Bronchus fibroblast of lung (primary cell): ENCODE measurements around the gene RPS6KA2. TPM values are rescaled to one million over a fixed set of nuclear protein-coding genes. Genes with fewer than 3 reads are reported as not detected.

ENCODE experiments used
- total RNA-seq: library from RNA; depleted of rRNA; stranded (reverse); fragments of >200 nt; gene quantifications from 2 replicates; pipeline ENCODE4 v1.2.3, GENCODE V29; 2015

RPS6KA2 gene
- 44.2 and 49.3 TPM in 2 replicates for total RNA-seq

GRCh38 chr6:166627033-166627874, at the start of gene RPS6KA2:
Gene RPS6KA2 (minus strand): TSS chr6:166627251. CDS start chr6:166627019, 232 bp downstream.

GRCh38 chr6:166586424-166587156, 40.5 kb downstream of the RPS6KA2 start, which contains the start of gene RAMACL:
Gene RAMACL (minus strand): TSS chr6:166586678. CDS start chr6:166586477, 201 bp downstream.

GRCh38 chr6:166382933-166383801, 243.9 kb downstream of the RPS6KA2 start, which contains the start of gene MPC1:
Gene MPC1 (minus strand): TSS chr6:166382940. CDS start chr6:166382876, 64 bp downstream.

Other genes with a start within 250 kb of the RPS6KA2 start
- gene MPC1, start 244.3 kb downstream of the RPS6KA2 start, total RNA-seq: 32.9 and 40.5 TPM in 2 replicates
- gene RAMACL, start 40.6 kb downstream of the RPS6KA2 start, total RNA-seq: under 0.01 TPM in 2 replicates